Right ventricle myocardium inferior (tissue), 1 donor: ENCODE results near the gene RPS6KC1. TPM values are rescaled to one million over a fixed set of nuclear protein-coding genes. Genes with fewer than 3 reads are reported as not detected.

ENCODE experiments used
- ATAC-seq: fragments of 200-7000 bp; cut with Tn5 transposase; one replicate; pipeline ENCODE4 v1.9.1; 2020; ENCODE audit warnings: mild to moderate bottlenecking, moderate library complexity
- DNase-seq: peaks from one replicate; pipeline ENCODE4 v3.0.0; 2021; ENCODE audit errors: missing footprints
- intact Hi-C: fragments of 100-400 bp; cut with DNase I; formaldehyde crosslinking; loops from one replicate; pipeline ENCODE4 v1.11.0; 2022
- total RNA-seq: library from RNA; stranded (reverse); fragmentation: NEBNext Ultra II Directional; extraction: Animal tissue kit (Norgen Biotek cat#: 25700); gene quantifications from one replicate; pipeline ENCODE4 v1.2.1, GENCODE V29; 2021
- donor health status: DM: no; HTN: yes; CAD: no; lungs with severe emphysema.

The RPS6KC1 gene
- total RNA-seq, 1 donor from 2014 or later, result 10.8 TPM

- ATAC-seq, result no peak
- intact Hi-C loops, result no loop called here
- DNase-seq, result no peak
Measured at GRCh38 chr1:213250041-213250440, 199.0 kb downstream of the RPS6KC1 start.

DNA sequence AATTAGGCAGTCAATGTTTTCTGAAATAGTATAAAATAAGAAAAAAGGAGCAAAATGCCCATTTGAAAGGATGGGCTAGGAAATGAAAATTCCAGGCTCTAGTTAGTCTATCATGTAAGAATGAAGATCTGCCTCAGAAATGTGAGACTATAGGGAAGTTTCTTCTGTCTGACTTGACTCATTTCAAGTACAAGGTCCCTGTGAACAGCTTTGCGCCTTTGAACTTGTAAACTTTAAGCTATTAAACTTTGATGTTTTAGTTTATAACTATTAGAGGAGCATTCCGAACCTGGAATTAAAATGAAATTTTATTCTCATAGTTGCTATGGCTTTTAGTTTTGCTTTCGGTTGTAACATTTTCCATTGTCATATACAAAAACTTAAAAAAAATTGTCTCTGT lies 199.4 kb downstream of the RPS6KC1 start:
- ATAC-seq (no peak), DNase-seq (no peak)
- intact Hi-C loops, result no loop called here

DNA sequence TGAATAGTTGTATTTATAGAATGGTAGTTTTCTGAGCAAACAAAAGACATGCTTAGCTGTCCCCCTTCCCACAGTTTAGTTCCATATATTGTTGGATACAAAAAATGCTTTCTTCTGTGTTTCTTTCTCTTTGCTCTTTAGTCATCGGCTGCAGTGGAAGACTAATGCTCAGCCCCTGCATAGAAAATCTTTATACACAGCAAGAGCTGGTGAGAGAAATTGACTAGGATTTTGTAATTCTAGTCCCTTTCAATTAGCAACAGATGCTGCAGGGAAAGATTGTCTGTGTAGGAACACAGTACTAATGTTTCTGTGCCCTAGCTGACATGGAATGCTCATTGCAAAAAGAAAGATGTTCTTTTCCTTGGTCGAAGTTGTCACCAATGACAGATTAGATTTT lies 200.9 kb downstream of the RPS6KC1 start:
- ATAC-seq (no peak), DNase-seq (no peak)
- intact Hi-C loops, result no loop called here

DNA sequence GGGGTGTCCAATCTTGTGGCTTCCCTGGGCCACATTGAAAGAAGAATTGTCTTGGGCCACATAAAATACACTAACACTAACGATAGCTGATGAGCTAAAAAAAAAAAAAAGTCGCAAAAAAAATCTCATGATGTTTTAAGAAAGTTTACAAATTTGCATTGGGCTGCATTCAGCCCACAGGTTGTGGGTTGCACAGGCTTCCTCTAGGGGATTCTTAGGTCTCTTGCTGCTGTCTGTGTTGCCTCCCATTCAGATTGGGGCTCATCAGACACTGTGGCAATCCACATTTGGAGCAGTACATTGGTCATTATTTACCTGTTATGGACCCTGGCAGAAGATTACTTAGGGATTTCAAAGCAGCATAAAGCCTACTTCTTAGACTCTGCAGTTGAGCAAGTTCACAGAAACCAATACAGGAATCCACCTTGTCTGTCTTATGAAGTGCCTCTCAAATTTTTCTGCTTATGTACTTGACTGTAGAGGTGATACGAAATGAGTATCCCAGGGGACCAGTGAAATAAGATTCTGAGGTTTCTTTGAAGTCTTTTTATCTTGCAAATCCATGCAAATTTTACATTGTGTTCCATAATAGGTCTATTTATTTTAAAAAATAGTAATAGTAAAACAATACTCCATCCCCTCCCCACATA lies 205.5 kb downstream of the RPS6KC1 start:
- no peak for ATAC-seq
- intact Hi-C loops, result no loop called here
- DNase-seq, result no peak

DNA sequence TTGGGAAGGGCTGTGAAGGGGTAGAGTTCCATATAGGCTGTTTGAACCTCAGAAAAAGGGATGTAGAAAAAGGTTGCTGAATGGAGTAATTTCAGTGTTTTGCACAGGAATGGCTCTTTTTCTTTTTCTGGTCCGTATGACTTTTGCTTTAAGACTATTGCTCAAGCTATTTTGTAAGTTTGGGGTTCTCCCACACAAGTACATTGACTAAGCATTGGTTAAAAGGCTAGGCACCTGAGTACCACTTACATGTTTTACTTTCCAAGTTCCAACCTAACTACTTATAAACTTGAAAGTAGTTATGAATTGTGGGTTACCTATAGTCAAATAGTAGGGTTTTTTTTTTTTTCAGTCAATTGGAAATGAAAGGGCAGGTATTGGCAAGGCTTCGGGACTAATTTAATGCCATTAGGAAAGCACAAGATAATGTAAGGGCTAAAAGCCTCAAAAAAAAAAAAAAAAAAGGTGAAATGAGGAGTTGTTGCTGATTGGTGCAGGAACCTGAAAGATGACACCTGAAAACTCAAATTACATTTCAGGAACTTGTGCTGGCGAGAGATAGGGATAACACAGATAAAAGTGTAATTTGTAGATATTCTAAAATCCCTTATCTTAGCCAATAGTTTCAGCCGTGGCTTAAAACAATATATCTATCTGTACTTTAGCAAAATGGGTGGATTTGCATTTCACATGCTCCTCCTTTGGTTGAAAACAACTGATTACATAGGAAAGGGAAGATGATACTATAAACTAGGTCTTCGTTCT lies 209.5 kb downstream of the RPS6KC1 start:
- intact Hi-C loops, result no loop called here
- DNase-seq (no peak), ATAC-seq (no peak)

- intact Hi-C loops, result no loop called here
- DNase-seq (no peak), ATAC-seq (no peak)
Measured at GRCh38 chr1:213264531-213264930, 213.5 kb downstream of the RPS6KC1 start.

DNA sequence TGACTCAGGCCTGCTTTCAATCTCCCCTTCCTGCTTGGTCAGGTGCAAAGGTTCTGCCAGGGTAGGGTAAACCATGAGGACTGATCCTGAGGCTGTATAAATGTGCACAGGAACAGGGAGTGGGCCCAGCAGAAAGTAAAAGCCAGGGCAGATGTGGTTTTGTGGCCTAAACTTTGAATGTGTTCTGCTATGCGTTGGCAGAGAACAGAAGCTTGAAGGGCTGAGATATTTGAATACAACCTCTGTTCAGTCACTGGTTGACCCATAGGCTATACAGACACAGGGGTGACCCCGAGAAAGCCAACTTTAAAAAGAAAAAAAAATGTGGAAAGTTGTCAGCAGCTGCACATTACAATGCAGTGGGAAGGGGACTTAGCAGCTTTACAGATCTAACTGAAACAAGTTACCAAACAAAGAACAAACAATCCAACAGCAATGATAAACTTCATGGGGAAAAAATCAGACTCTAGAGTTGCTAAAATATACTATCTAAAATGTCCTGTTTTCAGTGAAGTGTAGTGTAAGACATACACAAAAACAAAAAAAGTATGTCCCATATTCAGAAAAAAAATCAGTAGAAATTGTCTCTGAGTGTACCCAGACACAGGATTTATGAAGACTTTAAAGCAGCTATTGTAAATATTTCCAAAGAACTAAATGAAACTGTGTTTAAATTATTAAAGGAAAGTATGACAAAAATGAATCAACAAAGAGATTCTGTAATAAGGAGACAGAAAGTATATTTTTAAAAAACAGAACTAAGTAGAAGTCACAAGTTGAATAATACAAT lies 216.1 kb downstream of the RPS6KC1 start:
- intact Hi-C loops, result no loop called here
- DNase-seq, result no peak
- ATAC-seq, result no peak

GRCh38 chr1:213268221-213268620 lies 217.2 kb downstream of the RPS6KC1 start:
- DNase-seq (no peak), ATAC-seq (no peak)
- intact Hi-C loops, result no loop called here

DNA sequence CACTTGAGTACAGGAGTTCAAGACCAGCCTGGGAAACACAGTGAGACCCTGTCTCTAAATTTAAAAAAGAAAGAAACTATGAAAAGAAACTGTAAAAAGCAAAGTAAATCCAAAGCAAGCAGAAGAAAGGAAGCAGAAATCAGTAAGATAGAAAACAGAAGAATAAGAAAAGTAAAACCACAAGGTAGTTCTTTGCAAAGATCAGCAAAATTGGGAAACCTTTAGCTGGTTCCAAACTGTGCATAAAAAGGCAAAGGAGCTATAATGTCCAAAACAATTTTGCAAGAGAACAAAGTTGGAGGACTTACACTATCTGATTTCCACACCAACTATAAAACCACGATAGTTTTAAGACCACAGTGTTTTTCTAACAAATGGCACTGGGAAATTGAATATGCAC lies 218.8 kb downstream of the RPS6KC1 start:
- no peak for ATAC-seq
- DNase-seq, result no peak
- intact Hi-C loops, result no loop called here

GRCh38 chr1:213273546-213273945 lies 222.5 kb downstream of the RPS6KC1 start:
- no peak for DNase-seq
- intact Hi-C loops, result no loop called here
- no peak for ATAC-seq

GRCh38 chr1:213274140-213274539 lies 223.1 kb downstream of the RPS6KC1 start:
- ATAC-seq (no peak), DNase-seq (no peak)
- intact Hi-C loops, result no loop called here

DNA sequence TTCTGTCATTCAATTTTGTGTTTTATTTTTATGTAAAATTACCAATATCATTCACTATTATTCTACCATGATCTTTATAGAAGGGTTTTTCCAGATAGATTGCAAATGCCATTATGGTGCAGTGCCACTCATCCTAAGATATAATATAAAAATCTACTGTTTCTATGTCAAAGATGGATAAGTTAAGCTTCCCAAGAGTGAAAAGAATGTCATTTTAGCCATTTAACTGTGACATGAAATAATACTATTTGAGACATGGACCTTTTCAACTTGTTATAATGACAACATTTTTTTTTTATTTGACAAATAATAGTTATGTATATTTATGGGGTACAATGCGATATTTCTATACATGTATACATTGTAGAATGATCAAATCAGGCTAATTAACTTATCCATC lies 224.3 kb downstream of the RPS6KC1 start:
- no peak for DNase-seq
- intact Hi-C loops, result no loop called here
- no peak for ATAC-seq

- ATAC-seq, result no peak
- DNase-seq, result no peak
- intact Hi-C loops, result no loop called here
Measured at GRCh38 chr1:213276236-213276635, 225.2 kb downstream of the RPS6KC1 start.

DNA sequence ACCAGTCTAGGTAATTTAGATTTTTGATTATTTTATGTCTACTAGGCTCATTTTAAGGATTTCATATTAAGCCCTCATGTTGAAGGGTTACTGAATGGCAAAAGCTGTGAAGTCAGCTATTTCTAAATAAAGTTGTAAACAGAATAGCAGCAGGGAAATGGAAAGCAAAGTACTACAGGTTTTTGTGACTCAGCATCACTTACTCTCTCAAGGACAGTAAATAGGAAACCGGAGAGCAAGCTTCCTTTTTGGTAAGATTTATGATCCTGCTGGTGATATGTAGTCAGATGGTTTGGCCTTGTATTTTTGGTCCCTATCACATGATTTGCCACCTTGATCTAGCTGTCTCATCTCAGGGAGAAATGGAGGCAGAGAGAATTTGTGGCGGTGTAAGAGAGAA lies 226.0 kb downstream of the RPS6KC1 start:
- ATAC-seq (no peak), DNase-seq (no peak)
- intact Hi-C loops, result no loop called here

DNA sequence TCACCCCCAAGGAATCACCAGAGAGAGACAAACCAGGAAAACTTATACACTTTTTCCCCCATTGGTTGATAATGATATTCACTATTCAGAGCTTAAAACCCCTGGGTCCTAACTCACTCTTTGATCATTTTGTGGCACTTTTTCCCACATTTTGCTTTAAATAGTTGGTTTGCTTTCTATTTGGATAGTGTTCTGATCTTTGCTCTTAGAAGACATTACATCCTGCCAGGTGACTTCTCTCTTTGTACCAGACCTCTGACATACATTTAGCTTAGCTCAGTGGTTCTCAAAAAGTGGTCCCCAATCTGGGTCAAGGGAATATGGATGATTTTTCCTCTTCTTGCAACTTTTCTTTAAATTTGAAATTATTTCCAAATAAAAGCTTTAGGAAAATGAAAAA lies 228.4 kb downstream of the RPS6KC1 start:
- DNase-seq (no peak), ATAC-seq (no peak)
- intact Hi-C loops, result no loop called here

GRCh38 chr1:213281640-213282301 lies 230.7 kb downstream of the RPS6KC1 start:
- intact Hi-C loops, result no loop called here
- DNase-seq (no peak), ATAC-seq (no peak)

DNA sequence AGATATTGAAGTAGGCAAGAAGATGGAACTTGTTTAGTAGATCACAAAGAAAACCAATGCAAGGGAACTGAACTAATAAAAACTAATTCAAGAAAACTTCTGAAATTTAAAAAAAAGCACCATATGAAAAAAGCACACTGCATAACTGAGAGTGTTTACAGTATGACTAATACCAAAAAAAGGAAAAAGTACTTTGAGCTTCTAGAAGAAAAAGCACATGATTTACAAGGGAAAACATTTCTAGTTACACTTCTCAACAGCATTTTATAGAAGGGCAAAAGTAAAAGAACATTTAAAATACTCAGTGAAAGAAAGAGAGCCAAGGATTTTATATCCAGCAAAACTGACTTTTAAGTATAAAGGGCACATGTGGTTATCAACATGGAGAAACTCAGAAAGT lies 233.6 kb downstream of the RPS6KC1 start:
- intact Hi-C loops, result no loop called here
- ATAC-seq (no peak), DNase-seq (no peak)

- intact Hi-C loops, result no loop called here
- ATAC-seq (no peak), DNase-seq (no peak)
Measured at GRCh38 chr1:213286235-213286634, 235.2 kb downstream of the RPS6KC1 start.

DNA sequence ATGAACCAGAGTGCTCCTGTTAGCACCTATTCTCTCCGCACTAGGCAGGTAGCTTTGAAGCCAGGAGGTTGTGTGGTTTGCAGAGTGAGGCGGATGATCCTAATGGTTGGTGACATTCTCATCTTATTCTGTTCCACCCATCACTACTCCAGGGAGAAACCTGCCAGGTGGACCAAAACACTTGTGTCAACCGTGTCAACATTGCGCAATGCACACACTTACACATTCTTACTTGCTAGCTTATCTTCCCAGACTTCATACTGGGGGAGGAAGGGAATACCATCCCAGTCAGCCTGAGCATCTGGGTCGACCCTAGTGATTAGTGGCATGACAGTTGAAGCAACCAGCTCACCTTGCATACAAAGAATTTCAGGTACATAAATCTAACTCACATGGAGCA lies 236.9 kb downstream of the RPS6KC1 start:
- no peak for DNase-seq

More for the DNA sequence above, 236.9 kb downstream of the RPS6KC1 start:
- ATAC-seq, result no peak
- intact Hi-C loops, result no loop called here
